WTC11 (cell line): Measurements from ENCODE around the gene UBFD1. TPM values are rescaled to one million over a fixed set of nuclear protein-coding genes. Genes with fewer than 3 reads are reported as not detected.

Source experiments
- ATF6 ChIP-seq: sonication (generic); formaldehyde crosslinking; IDR thresholded peaks from 2 replicates; pipeline ENCODE4 v1.8.1; 2023; ENCODE audit warnings: mild to moderate bottlenecking, missing genetic modification reagents
- CBFB ChIP-seq: sonication (generic); formaldehyde crosslinking; IDR thresholded peaks from 2 replicates; pipeline ENCODE4 v1.8.1; 2022; ENCODE audit warnings: mild to moderate bottlenecking, low read depth, missing genetic modification reagents
- CDX4 ChIP-seq: fragments of 250-450 bp; sonication (Bioruptor Pico); IDR thresholded peaks from 2 replicates; pipeline ENCODE4 v1.9.0; 2021; ENCODE audit warnings: moderate library complexity, mild to moderate bottlenecking, inconsistent platforms, borderline replicate concordance
- CREB1 ChIP-seq: sonication (generic); formaldehyde crosslinking; IDR thresholded peaks from 2 replicates; pipeline ENCODE4 v1.8.0; 2023; ENCODE audit warnings: mild to moderate bottlenecking, missing genetic modification reagents
- E2F1 ChIP-seq: sonication (generic); formaldehyde crosslinking; IDR thresholded peaks from 2 replicates; pipeline ENCODE4 v1.8.0; 2022; ENCODE audit warnings: mild to moderate bottlenecking, missing genetic modification reagents
- E2F5 ChIP-seq: sonication (generic); formaldehyde crosslinking; IDR thresholded peaks from 2 replicates; pipeline ENCODE4 v1.8.1; 2022; ENCODE audit warnings: mild to moderate bottlenecking, moderate library complexity, missing genetic modification reagents
- EMX1 ChIP-seq: fragments of 250-450 bp; sonication (Bioruptor Pico); IDR thresholded peaks from 2 replicates; pipeline ENCODE4 v1.8.0; 2021; ENCODE audit warnings: mild to moderate bottlenecking
- ETV6 ChIP-seq: sonication (generic); formaldehyde crosslinking; IDR thresholded peaks from 2 replicates; pipeline ENCODE4 v1.8.1; 2022; ENCODE audit warnings: mild to moderate bottlenecking, missing genetic modification reagents
- GTF2I ChIP-seq: fragments of 250-450 bp; sonication (Bioruptor Pico); conservative IDR thresholded peaks from 2 replicates; pipeline ENCODE4 v1.4.0; 2021; ENCODE audit warnings: mild to moderate bottlenecking
- JUN ChIP-seq: sonication (generic); formaldehyde crosslinking; IDR thresholded peaks from 2 replicates; pipeline ENCODE4 v1.8.0; 2023; ENCODE audit warnings: mild to moderate bottlenecking, missing genetic modification reagents
- MAX ChIP-seq: sonication (generic); formaldehyde crosslinking; IDR thresholded peaks from 2 replicates; pipeline ENCODE4 v1.8.0; 2022; ENCODE audit warnings: mild to moderate bottlenecking, missing genetic modification reagents
- MLX ChIP-seq: sonication (generic); formaldehyde crosslinking; IDR thresholded peaks from 2 replicates; pipeline ENCODE4 v1.8.1; 2023; ENCODE audit warnings: mild to moderate bottlenecking, missing genetic modification reagents, moderate library complexity
- MYBL2 ChIP-seq: sonication (generic); formaldehyde crosslinking; IDR thresholded peaks from 2 replicates; pipeline ENCODE4 v1.8.1; 2023; ENCODE audit warnings: mild to moderate bottlenecking, moderate library complexity, missing genetic modification reagents
- NR1H2 ChIP-seq: sonication (generic); formaldehyde crosslinking; IDR thresholded peaks from 2 replicates; pipeline ENCODE4 v1.9.0; 2021; ENCODE audit warnings: mild to moderate bottlenecking, moderate library complexity, missing genetic modification reagents
- NR2C2 ChIP-seq: sonication (generic); formaldehyde crosslinking; IDR thresholded peaks from 2 replicates; pipeline ENCODE4 v1.8.0; 2022; ENCODE audit warnings: mild to moderate bottlenecking, missing genetic modification reagents
- PRDM15 ChIP-seq: sonication (generic); formaldehyde crosslinking; IDR thresholded peaks from 2 replicates; pipeline ENCODE4 v1.8.0; 2022; ENCODE audit warnings: missing genetic modification reagents
- PRRX2 ChIP-seq: fragments of 250-450 bp; sonication (Bioruptor Pico); IDR thresholded peaks from 2 replicates; pipeline ENCODE4 v1.8.0; 2021; ENCODE audit warnings: mild to moderate bottlenecking
- USF1 ChIP-seq: sonication (generic); formaldehyde crosslinking; IDR thresholded peaks from 2 replicates; pipeline ENCODE4 v1.8.0; 2022; ENCODE audit warnings: mild to moderate bottlenecking, missing genetic modification reagents
- ZNF121 ChIP-seq: sonication (generic); formaldehyde crosslinking; IDR thresholded peaks from 2 replicates; pipeline ENCODE4 v1.8.0; 2023; ENCODE audit warnings: missing genetic modification reagents
- ZNF138 ChIP-seq: sonication (generic); formaldehyde crosslinking; conservative IDR thresholded peaks from 2 replicates; pipeline ENCODE4 v1.8.1; 2022; ENCODE audit warnings: mild to moderate bottlenecking, moderate library complexity, missing genetic modification reagents
- ZNF281 ChIP-seq: sonication (generic); formaldehyde crosslinking; IDR thresholded peaks from 2 replicates; pipeline ENCODE4 v1.8.0; 2023; ENCODE audit warnings: mild to moderate bottlenecking, missing genetic modification reagents
- ZNF416 ChIP-seq: fragments of 250-450 bp; sonication (Bioruptor Pico); IDR thresholded peaks from 2 replicates; pipeline ENCODE4 v1.9.0; 2021; ENCODE audit warnings: mild to moderate bottlenecking, inconsistent platforms
- ZNF425 ChIP-seq: fragments of 250-450 bp; sonication (Bioruptor Pico); conservative IDR thresholded peaks from 2 replicates; pipeline ENCODE4 v1.9.0; 2021; ENCODE audit warnings: mild to moderate bottlenecking
- ZNF671 ChIP-seq: fragments of 250-450 bp; sonication (Bioruptor Pico); IDR thresholded peaks from 2 replicates; pipeline ENCODE4 v1.8.0; 2021; ENCODE audit warnings: mild to moderate bottlenecking
- total RNA-seq: library from RNA; stranded (reverse); gene quantifications from 3 replicates; pipeline ENCODE4 v1.2.3, GENCODE V29; 2021

The UBFD1 gene
- total RNA-seq, 1 experiment from 2014 or later, result 128 TPM

- TF ChIP-seq PRDM15, result no peak
- no peak for TF ChIP-seq CBFB (CRISPR knock-in tag)
- no peak for TF ChIP-seq PRRX2 (CRISPR knock-in tag)
- TF ChIP-seq ZNF416 (CRISPR knock-in tag), result no peak
- TF ChIP-seq NR1H2 (CRISPR knock-in tag), result no peak
- TF ChIP-seq CREB1 (CRISPR knock-in tag), result no peak
- no peak for TF ChIP-seq ZNF138
- no peak for TF ChIP-seq ZNF425 (CRISPR knock-in tag)
- peak; percentile 75; the same call in 1 of the 2 replicates for TF ChIP-seq MYBL2 (CRISPR knock-in tag)
- 0 out of 2 replicates have a peak, but pooled peaks have one; percentile 36 for TF ChIP-seq E2F1 (CRISPR knock-in tag)
- no peak; the same call in 1 of the 2 replicates for TF ChIP-seq ZNF121 (CRISPR knock-in tag)
- TF ChIP-seq MLX (CRISPR knock-in tag), result no peak
- TF ChIP-seq CDX4, result no peak
- peak; percentile 25; the same call in 1 of the 2 replicates for TF ChIP-seq ETV6 (CRISPR knock-in tag)
- no peak for TF ChIP-seq ATF6 (CRISPR knock-in tag)
- no peak for TF ChIP-seq GTF2I (CRISPR knock-in tag)
- no peak for TF ChIP-seq JUN
- TF ChIP-seq ZNF671 (CRISPR knock-in tag), result no peak
- TF ChIP-seq MAX, result peak; percentile 82
- TF ChIP-seq ZNF281 (CRISPR knock-in tag), result 0 out of 2 replicates have a peak, but pooled peaks have one; percentile 25
- no peak for TF ChIP-seq EMX1
- peak; percentile 80 for TF ChIP-seq E2F5 (CRISPR knock-in tag)
- TF ChIP-seq NR2C2 (CRISPR knock-in tag), result 0 out of 2 replicates have a peak, but pooled peaks have one; percentile 13
- TF ChIP-seq USF1 (CRISPR knock-in tag), result peak; percentile 47; the same call in 1 of the 2 replicates
These were observed 38.6 kb downstream of the UBFD1 start, which contains the start of gene NDUFAB1 (continued) for GRCh38 chr16:23595951-23596720.
